DMS 273 treated with DMSO at 0.1 percent for 48 hours (cell line): ENCODE data around the gene NFIB.

Source experiments
- DNase-seq: peaks from one replicate; lab custom pipeline; 2025; lab: John Stamatoyannopoulos, UW

The NFIB gene

GRCh38 chr9:14273696-14274121, 40.2 kb downstream of the NFIB start:
- no peak for DNase-seq

DNA sequence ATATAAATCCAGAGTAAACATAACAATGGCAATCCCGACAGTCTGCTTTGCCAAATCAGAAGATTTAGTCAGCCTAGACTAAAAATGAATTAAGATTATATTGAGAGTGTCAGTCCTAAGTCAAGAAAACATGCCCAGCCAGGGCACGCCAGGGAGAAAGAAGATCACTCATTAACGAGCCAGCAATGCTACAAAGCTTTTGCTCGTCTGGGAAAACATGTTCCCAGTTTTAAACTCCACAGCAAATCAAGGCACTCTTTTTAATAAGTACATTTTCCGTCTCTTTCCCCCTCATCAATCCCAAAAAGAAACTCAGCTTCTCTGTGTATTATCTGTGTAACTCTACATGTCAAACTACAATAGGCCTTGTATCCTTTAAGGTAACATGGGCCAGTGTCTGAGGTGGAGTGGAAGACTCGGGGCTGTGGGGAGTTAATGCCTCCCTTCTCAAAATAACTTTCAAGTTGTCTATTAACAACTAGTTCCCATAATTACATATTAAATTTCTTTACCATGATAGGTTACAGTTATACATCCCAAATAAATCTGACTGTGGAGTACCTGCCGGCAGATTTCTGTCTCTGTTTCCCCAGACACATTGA, 40.9 kb downstream of the NFIB start:
- DNase-seq, result no peak

DNA sequence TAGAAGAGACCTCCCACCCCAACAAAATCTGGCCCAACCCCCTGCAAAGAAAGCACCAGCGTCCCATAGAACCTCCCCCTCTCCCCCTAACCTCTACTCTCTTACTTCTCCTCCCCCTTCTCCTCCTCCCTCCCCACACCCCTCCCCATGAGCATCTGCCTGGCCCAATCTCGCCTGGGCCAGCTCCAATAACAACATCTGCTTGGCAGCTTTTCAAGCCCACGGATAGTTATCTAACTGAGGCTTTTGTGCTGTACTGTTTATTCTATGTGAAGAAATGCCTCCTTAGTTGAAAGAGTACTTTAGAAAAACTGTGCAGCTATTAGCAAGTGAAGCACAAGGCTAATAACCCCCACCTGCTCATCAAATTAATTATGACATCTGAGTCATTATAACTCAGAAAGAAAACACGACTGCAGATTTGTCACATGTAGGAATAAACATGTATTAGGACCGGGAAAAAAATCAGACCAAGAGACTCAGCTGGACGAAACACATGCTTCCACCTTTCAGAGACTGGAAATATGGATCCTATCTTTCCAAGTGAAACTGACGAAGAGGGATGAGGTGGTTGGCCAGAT, 42.8 kb downstream of the NFIB start:
- peak; percentile 84 for DNase-seq

GRCh38 chr9:14270358-14271092, 43.4 kb downstream of the NFIB start:
- DNase-seq, result no peak

GRCh38 chr9:14269916-14270315, 44.0 kb downstream of the NFIB start:
- no peak for DNase-seq

DNA sequence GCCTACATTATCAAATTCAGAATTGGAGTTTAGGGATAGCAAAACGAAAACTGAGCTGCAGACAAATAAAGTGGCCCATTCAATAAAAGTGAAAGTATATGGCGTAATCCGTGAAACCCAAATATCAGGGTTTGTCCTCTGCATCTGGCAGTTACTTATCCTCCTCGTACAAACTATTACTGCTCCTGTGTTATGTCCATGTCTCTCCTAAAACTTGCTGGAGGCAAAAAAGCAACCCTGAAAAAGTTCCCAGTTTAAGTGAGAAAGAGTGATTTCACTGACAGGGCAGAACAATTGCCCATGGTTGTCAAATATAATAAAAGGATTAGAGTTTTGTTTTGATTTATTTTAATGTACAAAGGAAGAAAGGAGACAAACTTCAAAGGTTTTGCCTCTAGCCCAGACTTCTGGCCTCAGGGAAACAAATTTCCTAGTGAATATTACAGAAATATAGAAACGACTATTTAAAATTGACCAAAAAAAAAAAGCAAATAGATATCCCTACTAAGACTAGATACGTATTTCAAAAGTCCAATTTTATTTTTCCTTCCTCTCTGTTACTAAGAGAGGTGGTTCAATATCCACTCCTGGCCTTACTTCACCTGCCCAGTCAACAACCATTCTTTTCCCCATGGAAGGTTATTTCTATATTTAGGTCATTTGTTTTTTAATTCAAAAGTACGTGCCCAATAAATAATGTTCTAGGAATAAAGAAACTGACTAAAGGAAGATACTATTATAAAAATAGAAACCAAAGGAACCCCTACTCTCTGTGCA, 50.0 kb downstream of the NFIB start:
- no peak for DNase-seq

DNA sequence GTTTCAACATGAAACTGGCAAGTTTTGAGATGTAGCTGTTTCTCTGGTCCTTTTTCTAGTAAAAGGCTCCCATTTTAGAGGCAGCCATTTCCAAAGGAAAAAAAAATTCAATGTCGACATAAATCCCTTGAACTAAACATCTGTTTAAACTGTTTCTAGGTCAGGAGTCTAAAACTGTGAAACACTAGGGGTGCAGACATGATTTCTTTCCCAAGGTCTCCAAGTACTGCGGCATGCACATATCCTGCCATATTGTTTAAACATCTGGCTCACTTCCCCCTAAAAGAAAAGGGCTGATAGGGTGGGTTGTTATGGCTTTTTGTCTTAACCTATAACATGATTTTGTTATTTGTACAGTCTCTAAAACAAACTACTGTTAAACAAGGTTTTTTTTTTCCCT, 51.1 kb downstream of the NFIB start:
- no peak for DNase-seq

DNA sequence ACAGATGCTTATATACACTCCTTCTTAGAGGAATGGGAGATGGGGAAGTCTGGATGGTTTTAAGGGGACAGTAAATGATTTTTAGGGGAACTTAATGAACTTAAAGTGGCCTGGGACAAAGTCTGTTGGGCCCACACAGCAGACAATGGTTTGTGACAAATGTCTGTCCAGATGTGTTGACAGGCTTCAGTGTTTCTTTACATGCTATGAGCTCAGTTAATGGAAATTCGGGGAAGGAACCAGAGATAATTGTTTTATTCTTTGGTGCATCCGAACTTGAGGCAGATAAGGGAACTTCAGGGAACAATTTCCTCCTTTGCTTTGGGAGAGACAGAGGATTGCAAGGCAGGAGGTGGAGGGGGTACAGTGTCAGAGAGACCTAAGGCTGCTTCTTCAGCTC, 52.3 kb downstream of the NFIB start:
- DNase-seq, result no peak

DNA sequence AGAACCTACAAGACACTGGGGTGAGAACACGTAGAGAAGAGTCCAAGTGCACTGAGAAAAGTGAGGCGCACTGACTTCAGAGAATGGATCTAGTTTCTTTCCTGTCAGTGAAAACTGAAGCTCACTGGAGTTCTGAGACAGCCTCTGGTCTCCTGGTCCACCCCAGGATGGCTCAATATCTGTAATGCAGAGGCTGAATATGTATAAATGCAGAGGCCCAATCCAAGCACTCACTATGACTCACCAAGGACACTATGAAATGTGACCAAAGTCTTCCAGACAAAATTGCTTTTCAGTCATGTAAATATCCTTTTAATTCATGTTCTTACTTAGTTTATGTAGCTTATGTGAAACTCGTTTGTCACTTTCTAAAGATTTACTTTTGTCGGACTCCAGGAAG, 53.8 kb downstream of the NFIB start:
- no peak for DNase-seq

- DNase-seq, result no peak
Observed at GRCh38 chr9:14258660-14259239, 55.2 kb downstream of the NFIB start.

DNA sequence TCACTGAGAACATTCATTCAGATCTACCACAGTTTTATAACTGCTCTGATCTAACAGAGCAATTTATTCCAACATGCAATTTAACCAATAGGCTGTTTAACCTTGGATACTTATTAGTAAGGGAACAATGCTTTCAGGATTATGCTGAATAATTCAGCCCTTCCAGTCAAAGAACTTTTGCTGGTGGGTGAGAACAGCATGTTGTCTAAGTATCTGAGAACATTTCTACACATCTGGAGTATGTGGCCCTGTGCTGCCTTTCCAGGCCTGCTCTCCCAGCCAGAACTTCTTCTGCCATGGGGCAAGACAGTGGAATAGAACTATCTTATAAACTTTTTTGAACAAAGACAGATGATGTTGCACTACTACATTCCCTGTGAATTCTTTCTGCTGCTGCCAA, 55.8 kb downstream of the NFIB start:
- no peak for DNase-seq

DNA sequence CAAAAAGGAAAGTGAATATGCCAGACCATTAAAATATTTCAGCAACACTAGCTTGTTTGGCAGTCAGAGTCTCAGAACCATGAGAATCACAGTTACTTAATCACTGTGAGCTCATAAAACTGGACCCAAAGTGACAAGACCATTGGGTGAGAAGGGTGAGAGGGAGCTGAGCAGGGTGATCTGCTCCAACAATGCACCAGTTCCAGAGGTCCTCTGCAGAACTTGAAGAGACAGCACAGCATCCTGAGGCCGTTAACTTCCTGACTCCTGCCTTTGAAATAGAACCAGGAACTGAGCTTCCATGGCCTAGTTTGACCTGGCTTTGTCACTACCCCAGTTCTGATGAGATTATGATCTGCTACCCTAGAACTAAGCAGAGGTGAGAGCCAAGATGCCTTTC, 57.4 kb downstream of the NFIB start:
- no peak for DNase-seq

DNA sequence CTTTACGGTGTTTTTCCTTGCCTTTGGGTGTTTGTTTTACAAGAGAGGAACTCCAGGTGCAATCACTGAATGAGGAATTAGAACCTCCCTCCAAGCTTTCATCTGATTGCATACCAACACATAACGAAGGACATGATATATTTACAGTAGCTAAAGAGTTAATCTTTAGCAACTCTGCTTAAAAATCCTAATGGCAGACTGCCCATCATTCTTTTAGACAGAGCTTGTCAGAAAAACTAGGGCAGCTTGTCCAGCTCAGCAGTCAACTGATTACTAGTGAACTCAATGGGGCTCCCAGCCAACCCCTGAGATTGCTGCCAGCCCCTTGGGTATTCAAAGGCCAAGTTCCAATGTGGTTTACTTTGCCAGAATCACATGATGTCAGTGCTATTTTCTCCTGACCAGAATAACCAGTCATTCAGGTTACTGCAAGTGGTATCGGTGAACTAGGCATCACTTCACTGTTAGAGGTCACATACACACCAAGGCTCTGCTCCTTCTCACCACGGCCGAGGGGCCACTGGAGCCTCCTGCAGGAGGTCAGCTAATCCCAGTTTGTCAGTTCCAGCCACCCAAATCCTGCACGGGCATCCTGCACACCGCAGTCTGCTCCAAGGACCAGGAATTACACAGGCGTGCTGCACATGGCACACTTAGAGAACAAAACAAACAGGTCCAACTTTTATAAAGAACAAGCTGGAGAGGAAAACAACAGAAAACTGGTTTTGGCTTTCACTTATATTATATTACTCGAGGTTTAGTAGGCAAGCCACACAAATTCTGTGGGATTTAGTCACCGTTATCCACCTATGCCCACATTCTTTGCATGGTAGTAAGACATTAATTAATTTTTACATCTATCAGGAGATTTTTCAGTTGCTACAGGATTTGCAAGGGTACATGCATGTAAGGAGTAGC, 62.5 kb downstream of the NFIB start:
- DNase-seq, result peak; percentile 79

DNA sequence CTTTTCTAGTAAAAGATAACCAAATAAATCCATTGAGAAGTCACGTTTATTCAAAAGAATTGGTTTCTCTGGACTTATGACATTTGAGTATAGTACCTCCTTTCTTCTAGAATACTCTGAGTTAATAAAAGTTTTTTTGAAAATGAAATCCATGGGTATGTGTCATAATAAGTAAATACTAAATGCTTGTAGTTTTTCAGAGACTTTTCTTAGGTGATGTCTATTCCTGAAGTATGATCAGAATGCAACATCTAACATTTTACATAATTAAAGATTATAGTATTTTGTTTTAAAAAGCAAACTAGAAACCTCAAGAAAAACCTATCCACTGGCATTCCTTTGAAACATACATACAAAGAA, 63.2 kb downstream of the NFIB start:
- DNase-seq, result no peak

- DNase-seq, result no peak
Observed at GRCh38 chr9:14249527-14249926, 64.4 kb downstream of the NFIB start.

GRCh38 chr9:14248149-14248548, 65.8 kb downstream of the NFIB start:
- DNase-seq, result no peak

GRCh38 chr9:14247577-14247976, 66.4 kb downstream of the NFIB start:
- DNase-seq, result no peak

DNA sequence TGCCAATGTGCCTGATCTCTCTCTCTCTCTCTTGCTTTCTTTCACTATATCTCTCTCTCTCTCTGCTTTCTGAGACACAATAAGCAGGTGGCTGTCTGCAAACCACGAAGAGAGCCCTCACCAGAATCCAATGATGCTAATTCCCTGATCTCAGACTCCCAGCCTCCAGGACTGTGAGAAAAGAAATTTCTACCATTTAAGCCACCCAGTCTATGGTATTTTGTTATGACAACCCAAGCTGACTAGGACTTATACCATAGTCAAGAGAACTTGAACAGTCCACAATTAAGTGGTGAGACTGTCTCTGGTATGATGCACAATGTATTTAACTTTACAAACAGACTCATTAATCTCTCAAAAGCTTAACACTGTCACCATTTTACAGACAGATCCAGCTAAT, 67.0 kb downstream of the NFIB start:
- DNase-seq, result no peak

- no peak for DNase-seq
Observed at GRCh38 chr9:14245901-14246525, 67.9 kb downstream of the NFIB start.

DNA sequence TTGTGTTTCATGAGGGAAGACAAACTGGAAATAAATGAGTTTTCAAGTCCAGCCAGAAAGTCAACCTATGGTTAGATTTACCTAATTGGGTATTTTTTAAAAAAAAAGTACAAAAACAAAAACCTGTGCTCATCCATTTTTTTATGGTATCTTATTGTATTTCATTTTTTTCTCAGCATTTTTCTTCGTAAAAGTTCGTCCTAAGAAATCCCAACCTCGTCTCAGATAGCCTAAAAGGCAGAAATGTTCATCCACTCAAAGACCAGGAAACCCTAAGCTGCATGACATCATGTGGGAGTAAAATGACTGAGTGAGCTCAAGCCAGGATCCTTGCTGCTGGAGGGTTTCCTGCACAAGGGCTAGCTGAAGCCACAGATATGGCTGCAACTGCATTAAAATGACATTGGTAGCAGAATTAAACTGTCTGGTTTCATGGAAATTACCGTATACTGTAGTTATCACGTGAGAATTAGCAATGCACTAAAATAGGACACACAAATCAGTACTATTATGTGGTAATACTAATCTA, 70.4 kb downstream of the NFIB start:
- DNase-seq, result no peak
